HFF-Myc (cell line): ENCODE measurements around the gene ZSWIM8.
"Not testable (repeated sequence)": the region's sequence is repeated elsewhere in the genome, so short reads cannot be mapped to it uniquely, and the experiment has no call there.

Experiments
- DNase-seq: peaks from one replicate; pipeline ENCODE4 v3.0.0-alpha.2; 2011; ENCODE audit warnings: low read depth; ENCODE audit errors: extremely low read depth
- H3K4me3 ChIP-seq: replicated peaks from 2 replicates; pipeline ENCODE4 v1.5.1; 2011; ENCODE audit warnings: low read depth, mild to moderate bottlenecking, control low read depth, low read length
- TF ChIP-seq, protein P1 (sequence below): IDR thresholded peaks from 2 replicates; pipeline ENCODE4 v1.5.1; 2012; ENCODE audit warnings: mild to moderate bottlenecking, low read depth, low read length, control low read depth; ENCODE audit errors: missing control alignments

Gene ZSWIM8

DNA sequence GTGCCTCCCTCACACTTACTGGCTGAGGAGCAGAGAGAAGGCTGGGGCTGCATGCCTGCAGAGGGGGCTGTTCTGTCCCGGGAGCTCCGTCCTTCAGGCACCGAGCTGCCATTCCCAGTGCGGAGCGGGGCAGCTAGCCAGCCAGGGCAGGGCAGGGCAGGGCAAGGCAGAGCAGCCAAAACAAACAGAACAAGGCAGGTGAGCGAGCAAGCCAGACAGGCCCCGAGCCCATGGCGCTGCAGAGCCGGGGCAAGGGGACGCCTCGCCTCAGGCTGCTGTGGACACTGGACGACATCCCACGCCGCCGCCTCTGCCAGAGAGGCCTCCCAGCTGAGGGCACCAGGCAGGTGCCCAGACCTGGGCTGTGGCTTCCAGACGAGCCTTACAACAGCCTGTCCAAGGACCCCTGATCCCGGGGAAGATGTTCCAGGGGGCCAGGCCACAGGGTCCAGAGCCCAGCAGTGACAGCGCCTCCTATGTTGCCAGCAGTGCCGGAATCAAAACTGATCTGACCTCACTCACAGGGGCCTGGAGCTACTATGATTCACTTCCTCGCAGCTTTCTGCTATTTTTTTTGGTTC is 34.2 kb downstream of the ZSWIM8 start:
- H3K4me3 ChIP-seq, result no peak overlapping the region
- DNase-seq, result no peak
- TF ChIP-seq, protein P1, sequence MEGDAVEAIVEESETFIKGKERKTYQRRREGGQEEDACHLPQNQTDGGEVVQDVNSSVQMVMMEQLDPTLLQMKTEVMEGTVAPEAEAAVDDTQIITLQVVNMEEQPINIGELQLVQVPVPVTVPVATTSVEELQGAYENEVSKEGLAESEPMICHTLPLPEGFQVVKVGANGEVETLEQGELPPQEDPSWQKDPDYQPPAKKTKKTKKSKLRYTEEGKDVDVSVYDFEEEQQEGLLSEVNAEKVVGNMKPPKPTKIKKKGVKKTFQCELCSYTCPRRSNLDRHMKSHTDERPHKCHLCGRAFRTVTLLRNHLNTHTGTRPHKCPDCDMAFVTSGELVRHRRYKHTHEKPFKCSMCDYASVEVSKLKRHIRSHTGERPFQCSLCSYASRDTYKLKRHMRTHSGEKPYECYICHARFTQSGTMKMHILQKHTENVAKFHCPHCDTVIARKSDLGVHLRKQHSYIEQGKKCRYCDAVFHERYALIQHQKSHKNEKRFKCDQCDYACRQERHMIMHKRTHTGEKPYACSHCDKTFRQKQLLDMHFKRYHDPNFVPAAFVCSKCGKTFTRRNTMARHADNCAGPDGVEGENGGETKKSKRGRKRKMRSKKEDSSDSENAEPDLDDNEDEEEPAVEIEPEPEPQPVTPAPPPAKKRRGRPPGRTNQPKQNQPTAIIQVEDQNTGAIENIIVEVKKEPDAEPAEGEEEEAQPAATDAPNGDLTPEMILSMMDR, result no peak

GRCh38 chr10:73823391-73823790 is 38.0 kb downstream of the ZSWIM8 start:
- no peak overlapping the region for H3K4me3 ChIP-seq
- TF ChIP-seq, protein P1, result no peak
- DNase-seq, result no peak

DNA sequence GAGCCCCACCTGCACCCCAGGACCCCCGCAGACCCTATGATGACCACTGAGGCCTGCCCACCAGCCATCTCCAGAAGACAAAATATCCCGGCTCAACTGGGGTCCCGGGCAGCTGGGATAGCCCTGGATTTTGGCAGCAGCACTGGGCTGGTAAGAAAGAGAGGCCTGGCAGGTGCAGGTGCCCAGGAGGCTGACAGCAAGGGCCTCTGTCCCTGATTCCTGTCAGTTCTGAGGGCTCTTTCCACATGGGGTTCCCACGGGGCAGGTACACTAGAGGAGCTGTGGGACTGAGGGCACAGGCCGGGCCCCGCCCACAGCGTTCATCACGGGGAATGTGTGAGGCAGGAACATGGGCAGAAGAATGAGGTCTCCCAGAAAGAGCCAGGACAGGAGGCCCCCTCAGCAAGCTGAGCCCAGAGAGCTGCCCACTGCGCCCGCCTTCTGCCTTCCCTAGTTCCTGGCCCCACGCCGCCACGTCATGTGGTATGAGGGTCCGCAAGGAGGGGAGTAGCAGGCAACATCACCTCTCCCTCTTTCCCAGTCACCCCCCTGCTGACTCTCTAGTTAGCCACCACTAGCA is 38.8 kb downstream of the ZSWIM8 start:
- no peak for DNase-seq
- TF ChIP-seq, protein P1, result no peak
- H3K4me3 ChIP-seq, result no peak overlapping the region

DNA sequence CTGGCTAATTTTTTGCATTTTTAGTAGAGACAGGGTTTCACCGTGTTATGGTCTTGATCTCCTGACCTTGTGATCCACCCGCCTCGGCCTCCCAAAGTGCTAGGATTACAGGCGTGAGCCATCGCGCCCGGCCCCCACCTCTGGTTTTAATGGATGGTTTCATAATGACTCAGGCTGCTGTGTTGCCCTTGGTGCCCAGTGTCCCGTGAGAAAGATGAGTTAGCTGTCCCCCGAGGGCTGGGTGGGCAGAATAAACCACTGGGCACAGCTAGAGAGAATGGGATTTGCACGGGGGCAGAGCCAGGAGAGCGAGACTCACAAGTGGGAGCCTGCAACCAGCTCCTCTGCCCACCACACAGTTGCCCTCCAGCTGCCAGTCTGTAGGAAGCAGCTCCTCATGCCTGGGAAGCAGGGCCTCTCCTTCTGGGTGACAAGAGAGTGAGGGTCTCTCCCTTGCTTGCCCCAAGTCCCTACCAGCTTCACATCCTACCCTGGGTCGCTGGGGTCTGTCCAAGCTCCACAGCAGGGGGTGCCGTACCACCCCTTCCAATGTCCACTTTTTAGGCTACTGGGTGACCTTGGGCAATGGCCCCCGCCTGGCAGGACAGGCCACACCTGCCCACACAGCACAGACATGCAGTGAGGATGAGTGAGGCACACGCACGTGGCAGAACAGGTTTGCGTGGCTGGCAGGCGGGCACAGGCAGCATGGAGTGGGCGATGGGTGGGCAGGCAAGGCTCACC is 42.1 kb downstream of the ZSWIM8 start:
- no peak overlapping the region for H3K4me3 ChIP-seq
- no peak for DNase-seq
- TF ChIP-seq, protein P1, result no peak

GRCh38 chr10:73828161-73828560 is 42.8 kb downstream of the ZSWIM8 start:
- H3K4me3 ChIP-seq, result no peak overlapping the region
- DNase-seq, result no peak
- TF ChIP-seq, protein P1, result no peak

DNA sequence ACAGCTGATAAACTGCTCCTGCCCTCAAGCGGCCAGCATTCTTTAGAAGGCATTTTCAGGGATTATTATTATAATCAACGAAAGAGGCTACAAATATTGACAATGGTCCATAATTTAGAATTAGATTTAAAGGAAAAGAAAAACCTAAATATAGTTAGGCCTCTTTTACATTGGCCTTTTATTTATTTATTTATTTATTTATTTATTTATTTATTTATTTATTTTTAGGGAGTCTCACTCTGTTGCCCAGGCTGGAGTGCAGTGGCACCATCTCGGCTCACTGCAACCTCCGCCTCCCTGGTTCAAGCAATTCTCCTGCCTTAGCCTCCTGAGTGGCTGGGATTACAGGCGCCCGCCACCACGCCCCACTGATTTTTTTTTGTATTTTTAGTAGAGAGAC is 43.7 kb downstream of the ZSWIM8 start:
- not testable (repeated sequence) for H3K4me3 ChIP-seq, DNase-seq

DNA sequence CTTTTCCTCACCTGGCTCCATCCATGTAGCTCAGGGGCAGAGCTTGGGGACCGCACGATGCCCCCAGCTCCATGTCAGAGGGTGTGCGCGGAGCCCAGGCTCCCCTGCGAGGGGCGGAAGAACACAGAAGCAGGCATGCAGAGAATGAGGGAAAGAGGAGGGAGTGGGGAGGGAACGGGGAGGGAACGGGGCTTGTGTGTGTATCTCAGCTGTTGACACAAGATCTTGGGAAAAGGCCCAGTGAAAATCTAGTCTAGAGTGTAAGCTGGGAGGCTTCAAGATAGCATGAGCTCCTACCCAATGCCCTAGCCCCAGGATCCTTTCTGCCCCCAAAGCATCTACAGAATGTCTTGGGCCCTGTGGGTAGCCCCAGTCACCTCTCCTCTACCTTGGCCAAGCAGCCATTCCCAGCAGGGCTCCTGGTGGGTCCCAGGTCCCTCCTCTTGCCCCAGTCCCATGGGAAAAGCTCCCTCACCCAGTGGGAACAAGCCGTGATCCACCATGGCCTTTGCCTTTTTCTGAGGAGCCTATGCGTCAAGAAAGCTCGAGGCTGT is 51.1 kb downstream of the ZSWIM8 start:
- no peak for DNase-seq
- TF ChIP-seq, protein P1, result no peak
- H3K4me3 ChIP-seq, result no peak overlapping the region
